ENCODE data around the gene NT5DC2. TPM values are rescaled to one million over a fixed set of nuclear protein-coding genes. Genes with fewer than 3 reads are reported as not detected.

NT5DC2 gene
- total and polyA plus RNA-seq, 3 donors from 2014 or later: 92.4 to 147 (median 137) TPM

DNA sequence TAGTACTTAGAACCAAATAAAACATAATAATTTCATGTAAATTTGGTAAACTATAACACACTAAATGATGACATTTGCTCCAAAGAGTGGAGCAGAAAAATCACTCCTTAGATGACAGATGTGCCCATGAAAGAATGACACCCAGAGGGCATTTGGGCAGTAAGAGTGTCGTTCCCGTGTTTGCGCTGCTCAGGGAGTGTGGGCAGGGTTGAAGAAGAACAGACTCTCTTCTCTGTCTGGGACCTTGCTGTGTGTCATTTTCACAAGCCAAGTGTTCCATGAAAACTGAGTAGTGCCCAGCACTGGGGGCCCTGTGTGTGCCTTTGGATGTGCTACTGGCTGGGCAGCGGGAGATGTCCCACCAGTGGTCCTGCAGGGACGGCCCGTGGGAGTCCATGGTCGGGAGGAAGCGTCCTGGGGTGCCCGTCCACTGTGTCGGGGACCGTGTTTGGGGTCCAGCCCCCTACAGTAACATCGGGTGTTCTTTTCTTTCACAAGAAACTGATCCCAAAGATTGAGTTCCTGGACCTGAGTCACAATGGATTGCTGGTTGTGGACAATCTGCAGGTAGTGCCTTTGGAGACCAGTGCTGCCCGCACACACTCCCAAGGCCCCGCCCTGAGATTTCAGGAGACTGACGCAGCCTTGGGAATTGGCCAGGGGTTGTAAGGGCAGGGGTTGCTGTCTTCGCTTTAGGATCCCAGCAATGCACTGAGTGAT is 56.4 kb downstream of the NT5DC2 start:
- peaks cover 35% of the 10 kb centered on the region for H3K4me1 ChIP-seq

More for the DNA sequence above, 56.4 kb downstream of the NT5DC2 start:
- 93 to 95% methylated on average over 7 to 16 of the region's 16 CpGs for WGBS, 2 donors
- Histone ChIP-seq H3K27ac (peak overlapping the region in 1 of 2 donors; percentile 7), H3K4me3 (no peak overlapping the region), H3K9me3 (no peaks in the 10 kb centered on the region), H3K27me3 (no peaks in the 10 kb centered on the region), H3K36me3 (ENCODE audit: low read depth, missing control alignments) (no peaks in the 10 kb centered on the region)
- intact Hi-C loops (cut with DNase I; ENCODE audit: low total_unique reads): no loop called here
- no peak for TF ChIP-seq CTCF (IDR thresholded peaks at IDR 0.05)
- DNase-seq: no peak

Small RNA genes lying within 50 kb of the gene (small RNA-seq; reads per million reads assigned to genes)
- 0 reads per million in 2 donors for gene RNU6-856P
- gene RNU6ATAC16P: 0 reads per million in 2 donors

Other genes starting within 250 kb of the NT5DC2 start
- gene GLYCTK, start 246.0 kb downstream of the NT5DC2 start, total RNA-seq: 10 to 100 TPM in 1 of 2 donors, 1 to 10 TPM in 1; 9.7 to 15.6 TPM
- gene GLYCTK, start 246.0 kb downstream of the NT5DC2 start, polyA plus RNA-seq (ENCODE audit: insufficient read depth, low read depth, low replicate concordance): 6.3 TPM
- gene DNAH1, start 217.5 kb downstream of the NT5DC2 start, total RNA-seq: 10 to 100 TPM; 40.0 to 49.1 TPM
- 50.4 TPM for gene DNAH1, start 217.5 kb downstream of the NT5DC2 start, polyA plus RNA-seq (ENCODE audit: insufficient read depth, low read depth, low replicate concordance)
- 100 to 1,000 TPM; 167 to 201 TPM for gene BAP1, start 123.8 kb downstream of the NT5DC2 start, total RNA-seq
- gene BAP1, start 123.8 kb downstream of the NT5DC2 start, polyA plus RNA-seq (ENCODE audit: insufficient read depth, low read depth, low replicate concordance): 231 TPM
- gene PHF7, start 123.2 kb downstream of the NT5DC2 start, total RNA-seq: 1,000 to 10,000 TPM in 1 of 2 donors, 100 to 1,000 TPM in 1; 772 to 1,782 TPM
- 3,007 TPM for gene PHF7, start 123.2 kb downstream of the NT5DC2 start, polyA plus RNA-seq (ENCODE audit: insufficient read depth, low read depth, low replicate concordance)
- 1 to 10 TPM; 1.7 to 2.1 TPM for gene SEMA3G, start 88.8 kb downstream of the NT5DC2 start, total RNA-seq
- gene SEMA3G, start 88.8 kb downstream of the NT5DC2 start, polyA plus RNA-seq (ENCODE audit: insufficient read depth, low read depth, low replicate concordance): 3.1 TPM
- gene TNNC1, start 79.8 kb downstream of the NT5DC2 start, total RNA-seq: 10 to 100 TPM; 11.3 to 23.2 TPM
- gene TNNC1, start 79.8 kb downstream of the NT5DC2 start, polyA plus RNA-seq (ENCODE audit: insufficient read depth, low read depth, low replicate concordance): 91.7 TPM
- gene NISCH, start 78.3 kb downstream of the NT5DC2 start, total RNA-seq: 100 to 1,000 TPM; 315 to 327 TPM
- gene NISCH, start 78.3 kb downstream of the NT5DC2 start, polyA plus RNA-seq (ENCODE audit: insufficient read depth, low read depth, low replicate concordance): 166 TPM
- 10 to 100 TPM; 58.6 to 71.9 TPM for gene STAB1, start 38.5 kb downstream of the NT5DC2 start, total RNA-seq
- gene STAB1, start 38.5 kb downstream of the NT5DC2 start, polyA plus RNA-seq (ENCODE audit: insufficient read depth, low read depth, low replicate concordance): 41.7 TPM
- gene UQCC5, start 2.7 kb upstream of the NT5DC2 start, total RNA-seq: 10 to 100 TPM; 23.0 to 30.5 TPM
- 37.0 TPM for gene UQCC5, start 2.7 kb upstream of the NT5DC2 start, polyA plus RNA-seq (ENCODE audit: insufficient read depth, low read depth, low replicate concordance)
- gene PBRM1, start 152.1 kb upstream of the NT5DC2 start, total RNA-seq: 100 to 1,000 TPM in 1 of 2 donors, 10 to 100 TPM in 1; 99.8 to 109 TPM
- 28.9 TPM for gene PBRM1, start 152.1 kb upstream of the NT5DC2 start, polyA plus RNA-seq (ENCODE audit: insufficient read depth, low read depth, low replicate concordance)
- 10 to 100 TPM; 50.6 to 57.7 TPM for gene GNL3, start 152.2 kb upstream of the NT5DC2 start, total RNA-seq
- 36.3 TPM for gene GNL3, start 152.2 kb upstream of the NT5DC2 start, polyA plus RNA-seq (ENCODE audit: insufficient read depth, low read depth, low replicate concordance)
- gene GLT8D1, start 171.9 kb upstream of the NT5DC2 start, total RNA-seq: 100 to 1,000 TPM; 107 to 117 TPM
- 165 TPM for gene GLT8D1, start 171.9 kb upstream of the NT5DC2 start, polyA plus RNA-seq (ENCODE audit: insufficient read depth, low read depth, low replicate concordance)
- 100 to 1,000 TPM; 166 to 179 TPM for gene SPCS1, start 172.2 kb upstream of the NT5DC2 start, total RNA-seq
- gene SPCS1, start 172.2 kb upstream of the NT5DC2 start, polyA plus RNA-seq (ENCODE audit: insufficient read depth, low read depth, low replicate concordance): 340 TPM
- gene NEK4, start 237.1 kb upstream of the NT5DC2 start, total RNA-seq: 10 to 100 TPM; 66.6 to 70.2 TPM
- gene NEK4, start 237.1 kb upstream of the NT5DC2 start, polyA plus RNA-seq (ENCODE audit: insufficient read depth, low read depth, low replicate concordance): 114 TPM
- 1 to 10 TPM; 1.8 to 3.5 TPM for gene ITIH1, start 243.7 kb upstream of the NT5DC2 start, total RNA-seq
- gene ITIH1, start 243.7 kb upstream of the NT5DC2 start, polyA plus RNA-seq (ENCODE audit: insufficient read depth, low read depth, low replicate concordance): 2.9 TPM

Measured in testis (tissue), 3 donors.